Measurements from ENCODE around the gene SAAL1.
"Not testable (repeated sequence)": the region's sequence is repeated elsewhere in the genome, so short reads cannot be mapped to it uniquely, and the experiment has no call there.

The SAAL1 gene, protein sequence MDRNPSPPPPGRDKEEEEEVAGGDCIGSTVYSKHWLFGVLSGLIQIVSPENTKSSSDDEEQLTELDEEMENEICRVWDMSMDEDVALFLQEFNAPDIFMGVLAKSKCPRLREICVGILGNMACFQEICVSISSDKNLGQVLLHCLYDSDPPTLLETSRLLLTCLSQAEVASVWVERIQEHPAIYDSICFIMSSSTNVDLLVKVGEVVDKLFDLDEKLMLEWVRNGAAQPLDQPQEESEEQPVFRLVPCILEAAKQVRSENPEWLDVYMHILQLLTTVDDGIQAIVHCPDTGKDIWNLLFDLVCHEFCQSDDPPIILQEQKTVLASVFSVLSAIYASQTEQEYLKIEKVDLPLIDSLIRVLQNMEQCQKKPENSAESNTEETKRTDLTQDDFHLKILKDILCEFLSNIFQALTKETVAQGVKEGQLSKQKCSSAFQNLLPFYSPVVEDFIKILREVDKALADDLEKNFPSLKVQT

DNA sequence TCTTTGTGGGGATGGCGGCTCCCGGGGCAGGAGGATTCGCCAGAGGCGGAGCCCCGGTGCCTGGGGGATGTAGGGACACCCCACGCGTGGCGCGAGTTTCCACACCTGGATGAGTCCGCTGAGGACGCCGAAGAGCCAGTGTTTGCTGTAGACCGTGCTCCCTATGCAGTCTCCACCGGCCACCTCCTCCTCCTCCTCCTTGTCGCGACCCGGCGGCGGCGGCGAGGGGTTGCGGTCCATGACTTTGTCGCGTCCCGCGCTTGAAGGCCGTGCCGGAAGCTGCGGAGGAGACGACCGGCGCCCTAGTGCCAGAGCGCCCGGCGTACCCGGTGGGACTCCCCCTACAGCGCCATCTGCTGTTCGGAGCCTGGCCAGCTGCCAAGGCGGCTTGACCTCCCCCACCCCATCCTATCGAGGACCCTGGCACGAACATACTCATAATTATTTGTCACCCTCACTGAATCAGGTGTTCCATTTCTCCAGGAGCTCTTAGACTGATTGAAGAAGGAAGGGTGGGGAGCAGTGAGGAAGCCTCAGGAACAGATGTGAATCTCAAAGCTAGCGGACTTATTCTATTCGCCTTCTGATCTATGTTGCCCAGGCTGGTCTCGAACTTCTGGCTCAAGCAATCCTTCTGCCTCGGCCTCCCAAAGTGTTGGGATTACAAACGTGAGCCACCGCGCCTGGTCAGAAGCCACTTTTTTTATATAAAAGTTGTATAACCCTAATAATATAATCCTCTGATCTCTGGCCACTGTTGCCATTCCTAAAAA, at the start of gene SAAL1:
Gene SAAL1, minus strand, starts transcription at position 281 of the 773 bp plus-strand sequence. Its CDS starts 41 bp downstream, at position 240.
- peak; percentile 88 to 89 for DNase-seq (ENCODE audit: low read depth in 2 of 2)

DNA sequence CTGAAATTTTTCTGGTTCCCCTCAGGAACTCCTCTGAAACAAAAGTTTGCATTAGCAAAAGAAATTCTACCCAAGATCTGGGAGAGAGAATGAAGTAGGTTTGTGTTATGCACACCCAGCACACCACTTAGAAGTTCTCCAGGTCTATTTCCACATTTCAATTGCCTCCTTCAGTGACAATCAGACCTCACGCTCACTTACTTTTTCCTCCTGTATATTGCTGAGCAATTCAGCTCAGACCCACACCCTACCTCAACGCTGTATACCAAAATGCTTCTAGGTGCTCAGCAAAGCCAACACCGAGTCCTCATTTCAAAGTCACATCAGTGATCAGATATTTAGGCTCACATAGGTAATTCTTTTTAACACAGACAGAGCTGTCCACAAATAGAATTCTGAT, 45.7 kb upstream of the SAAL1 start:
- DNase-seq (ENCODE audit: low read depth in 2 of 2), result no peak

DNA sequence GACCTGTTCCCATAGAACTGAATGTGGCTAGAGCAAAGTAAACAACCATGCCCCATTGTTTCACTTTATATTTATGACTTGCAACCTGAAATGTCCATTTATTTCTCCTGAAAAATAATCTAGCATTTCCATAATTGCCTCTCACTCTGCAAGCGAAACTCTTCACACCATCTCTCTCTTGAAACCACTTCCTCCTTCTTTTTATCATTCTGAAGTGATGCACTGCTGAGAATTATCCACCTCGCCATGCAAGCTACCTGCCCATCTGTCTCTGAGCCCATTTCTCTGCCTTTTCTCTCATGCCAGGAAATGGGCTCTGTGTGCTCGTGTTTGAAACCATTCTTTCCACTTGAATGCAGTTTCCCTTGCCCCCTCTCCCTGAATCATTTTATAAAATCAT, 40.0 kb upstream of the SAAL1 start:
- no peak for DNase-seq (ENCODE audit: low read depth in 2 of 2)

DNA sequence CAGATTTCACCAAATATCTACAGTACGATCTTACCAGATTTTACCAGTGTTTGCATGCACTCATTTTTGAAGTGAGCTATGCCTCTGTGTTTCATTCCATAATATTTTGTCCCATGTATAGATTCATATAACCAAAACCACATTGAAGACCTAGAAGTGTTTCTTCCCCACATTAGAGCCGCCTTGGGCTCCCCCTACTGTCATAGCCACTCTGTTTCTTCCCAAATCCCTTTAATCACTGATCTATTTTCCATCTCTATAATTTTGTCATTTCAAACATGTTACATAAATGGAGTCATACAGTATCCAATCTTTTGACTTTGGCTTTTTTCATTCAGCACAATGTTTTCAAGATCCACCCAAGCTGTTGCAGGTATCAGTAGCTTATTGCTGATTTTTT, 39.1 kb upstream of the SAAL1 start:
- DNase-seq (ENCODE audit: low read depth in 2 of 2), result no peak

DNA sequence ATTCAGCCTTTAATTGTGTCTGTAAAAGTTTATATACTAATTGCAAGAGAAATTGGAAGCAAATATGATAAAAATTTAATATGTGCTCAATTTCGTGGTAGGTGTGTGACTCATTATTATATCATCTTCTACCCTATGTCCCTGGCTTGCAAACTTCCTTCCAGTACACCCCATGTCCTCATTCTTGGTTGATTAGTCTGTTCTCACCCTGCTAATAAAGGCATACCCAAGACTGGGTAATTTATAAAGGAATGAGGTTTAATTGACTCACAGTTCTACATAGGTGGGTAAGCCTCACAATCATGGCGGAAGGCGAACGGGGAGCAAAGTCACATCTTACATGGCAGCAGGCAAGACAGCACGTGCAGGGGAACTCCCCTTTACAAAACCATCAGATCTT, 38.4 kb upstream of the SAAL1 start:
- no peak for DNase-seq (ENCODE audit: low read depth in 2 of 2)

DNA sequence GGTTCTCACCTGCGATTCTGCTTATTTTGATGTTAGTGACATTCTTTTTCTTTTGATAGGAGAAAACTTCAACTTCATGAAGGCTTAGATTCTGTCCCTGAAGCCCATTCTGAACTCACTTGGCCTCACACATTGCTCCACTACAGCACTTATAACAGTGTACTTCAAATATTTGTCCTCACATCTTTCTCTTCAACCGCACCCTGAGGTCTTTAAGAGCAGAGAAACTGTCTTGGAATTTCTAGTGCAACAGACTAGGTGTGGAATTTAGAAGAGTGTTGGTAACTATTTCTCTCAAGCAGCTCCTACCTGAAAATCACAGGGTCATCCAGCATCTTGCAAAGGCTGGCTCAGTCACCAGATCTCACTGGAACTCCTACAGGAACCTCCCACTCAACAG, 34.3 kb upstream of the SAAL1 start:
- DNase-seq (ENCODE audit: low read depth in 2 of 2), result no peak

DNA sequence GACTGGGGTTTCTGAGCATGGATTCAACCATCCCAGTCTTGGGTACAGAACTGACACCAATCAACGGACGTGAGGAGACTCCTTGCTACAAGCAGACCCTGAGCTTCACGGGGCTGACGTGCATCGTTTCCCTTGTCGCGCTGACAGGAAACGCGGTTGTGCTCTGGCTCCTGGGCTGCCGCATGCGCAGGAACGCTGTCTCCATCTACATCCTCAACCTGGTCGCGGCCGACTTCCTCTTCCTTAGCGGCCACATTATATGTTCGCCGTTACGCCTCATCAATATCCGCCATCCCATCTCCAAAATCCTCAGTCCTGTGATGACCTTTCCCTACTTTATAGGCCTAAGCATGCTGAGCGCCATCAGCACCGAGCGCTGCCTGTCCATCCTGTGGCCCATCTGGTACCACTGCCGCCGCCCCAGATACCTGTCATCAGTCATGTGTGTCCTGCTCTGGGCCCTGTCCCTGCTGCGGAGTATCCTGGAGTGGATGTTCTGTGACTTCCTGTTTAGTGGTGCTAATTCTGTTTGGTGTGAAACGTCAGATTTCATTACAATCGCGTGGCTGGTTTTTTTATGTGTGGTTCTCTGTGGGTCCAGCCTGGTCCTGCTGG, 31.4 kb upstream of the SAAL1 start:
- no peak for DNase-seq (ENCODE audit: low read depth in 2 of 2)

DNA sequence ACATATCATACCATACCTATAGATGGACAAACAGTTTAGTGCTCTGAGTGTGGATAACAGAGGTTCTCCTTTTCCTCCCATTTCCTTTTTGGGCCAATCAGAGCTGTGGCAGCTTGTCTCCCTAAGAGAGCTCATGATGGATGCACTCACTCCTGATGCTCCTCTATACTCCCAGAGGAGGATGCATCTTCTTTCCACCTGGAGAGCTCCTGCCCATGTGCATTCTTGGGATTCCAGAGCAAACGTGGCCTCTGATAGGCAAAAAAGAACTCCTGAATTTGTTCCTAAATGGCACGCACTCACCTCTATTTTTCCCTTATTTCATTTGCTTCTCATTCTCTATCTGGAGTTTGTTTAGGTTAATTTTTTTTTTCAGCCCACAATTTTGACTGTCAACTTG, 29.4 kb upstream of the SAAL1 start:
- no peak for DNase-seq (ENCODE audit: low read depth in 2 of 2)

DNA sequence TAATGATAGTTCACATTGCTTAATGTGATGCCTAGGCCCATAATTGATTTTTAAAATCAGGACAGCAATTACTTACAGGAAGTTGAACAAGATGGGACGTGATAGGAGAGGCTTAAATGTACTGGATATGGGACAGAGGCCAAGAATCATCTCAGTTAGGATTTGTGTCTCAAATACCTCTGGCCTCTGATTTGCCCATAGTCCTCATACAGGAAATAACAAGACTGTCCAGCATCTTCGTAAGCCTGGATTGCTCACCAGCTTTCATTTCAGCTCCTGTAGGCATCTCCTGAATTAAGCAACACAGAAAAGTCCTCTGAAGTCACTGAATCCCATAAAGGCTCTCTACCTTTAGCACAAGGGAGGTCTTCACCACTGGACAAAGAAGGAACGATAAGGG, 26.5 kb upstream of the SAAL1 start, which contains the start of gene MRGPRX3:
Gene MRGPRX3, plus strand, starts transcription at position 231 of the 400 bp plus-strand sequence. CDS start 4,632 bp downstream, outside the sequence.
- DNase-seq (ENCODE audit: low read depth in 2 of 2), result no peak

DNA sequence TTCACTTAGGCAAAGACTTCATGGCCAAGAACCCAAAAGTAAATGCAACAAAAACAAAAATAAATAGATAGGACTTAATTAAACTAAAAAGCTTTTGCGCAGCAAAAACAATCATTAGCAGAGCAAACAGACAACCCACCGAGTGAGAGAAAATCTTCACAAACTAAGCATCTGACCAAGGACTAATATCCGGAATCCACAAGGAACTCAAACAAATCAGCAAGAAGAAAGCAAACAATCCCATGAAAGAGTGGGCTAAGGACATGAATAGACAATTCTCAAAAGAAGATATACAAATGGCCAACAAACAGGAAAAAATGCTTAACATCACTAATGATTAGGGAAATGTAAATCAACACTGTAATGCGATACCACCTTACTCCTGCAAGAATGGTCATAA, 25.2 kb upstream of the SAAL1 start:
- DNase-seq (ENCODE audit: low read depth in 2 of 2), result not testable (repeated sequence)

DNA sequence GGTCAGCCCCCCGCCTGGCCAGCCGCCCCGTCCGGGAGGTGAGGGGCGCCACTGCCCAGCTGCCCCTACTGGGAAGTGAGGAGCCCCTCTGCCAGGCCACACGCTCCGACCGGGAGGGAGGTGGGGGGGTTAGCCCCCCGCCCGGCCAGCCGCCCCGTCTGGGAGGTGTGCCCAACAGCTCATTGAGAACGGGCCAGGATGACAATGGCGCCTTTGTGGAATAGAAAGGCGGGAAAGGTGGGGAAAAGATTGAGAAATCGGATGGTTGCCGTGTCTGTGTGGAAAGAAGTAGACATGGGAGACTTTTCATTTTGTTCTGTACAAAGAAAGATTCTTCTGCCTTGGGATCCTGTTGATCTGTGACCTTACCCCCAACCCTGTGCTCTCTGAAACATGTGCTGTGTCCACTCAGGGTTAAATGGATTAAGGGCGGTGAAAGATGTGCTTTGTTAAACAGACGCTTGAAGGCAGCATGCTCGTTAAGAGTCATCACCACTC, 15.5 kb upstream of the SAAL1 start:
- not testable (repeated sequence) for DNase-seq (ENCODE audit: low read depth in 2 of 2)

DNA sequence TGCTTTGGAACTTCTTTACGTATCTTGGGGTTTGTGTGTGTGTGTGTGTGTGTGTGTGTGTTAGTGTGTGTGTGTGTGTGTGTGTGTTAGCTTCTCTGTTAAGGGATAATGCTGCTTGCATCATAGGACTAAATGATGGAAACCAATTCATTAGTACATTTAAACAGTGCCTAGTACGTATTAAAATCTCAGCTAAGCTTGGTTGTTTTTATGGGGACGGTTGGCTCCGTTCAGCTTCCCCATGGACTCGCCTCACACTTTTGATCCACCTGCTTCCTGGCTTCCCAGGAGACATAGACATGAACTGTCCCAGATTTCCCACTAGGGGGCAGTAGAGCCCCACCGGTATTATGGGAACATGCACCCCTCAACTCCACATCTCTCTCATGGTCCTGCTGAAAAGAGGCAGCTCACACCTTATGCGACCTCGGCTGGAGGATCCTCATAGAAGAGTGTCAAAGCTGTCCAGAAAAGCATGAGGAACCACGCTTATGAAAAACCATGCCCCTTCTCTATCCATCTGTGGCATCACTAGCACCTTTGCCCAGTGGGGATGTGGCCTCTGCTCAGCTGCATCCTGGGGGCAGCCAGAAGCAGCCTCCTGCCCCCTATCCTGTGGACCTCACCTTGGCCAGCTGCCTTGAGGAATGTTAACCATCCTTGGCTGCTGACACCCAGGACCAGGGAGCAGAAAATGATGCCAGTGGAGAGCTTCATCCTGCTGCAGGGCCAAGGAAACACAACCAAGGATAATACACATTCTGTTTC, 9.7 kb upstream of the SAAL1 start:
- DNase-seq (ENCODE audit: low read depth in 2 of 2), result peak; percentile 28 to 43

DNA sequence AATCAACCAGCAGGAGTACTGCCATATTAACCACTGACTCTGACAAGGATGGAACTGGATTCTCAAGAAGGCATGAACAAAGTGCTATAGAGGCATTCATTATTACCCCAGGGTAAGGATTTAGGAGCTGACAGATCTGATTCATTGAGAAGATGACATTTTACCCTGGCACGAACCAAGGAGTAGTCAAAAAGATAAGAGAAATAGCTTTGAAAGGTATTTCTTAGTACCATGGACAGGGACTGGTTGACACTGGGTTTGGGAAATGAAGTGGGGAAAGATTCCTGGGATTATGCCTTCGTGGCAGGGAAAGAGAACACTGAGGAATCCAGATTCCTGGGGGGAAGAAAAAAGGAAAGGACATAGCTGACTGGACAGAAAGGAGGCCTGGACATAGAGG, 5.1 kb upstream of the SAAL1 start:
- DNase-seq (ENCODE audit: low read depth in 2 of 2), result no peak

DNA sequence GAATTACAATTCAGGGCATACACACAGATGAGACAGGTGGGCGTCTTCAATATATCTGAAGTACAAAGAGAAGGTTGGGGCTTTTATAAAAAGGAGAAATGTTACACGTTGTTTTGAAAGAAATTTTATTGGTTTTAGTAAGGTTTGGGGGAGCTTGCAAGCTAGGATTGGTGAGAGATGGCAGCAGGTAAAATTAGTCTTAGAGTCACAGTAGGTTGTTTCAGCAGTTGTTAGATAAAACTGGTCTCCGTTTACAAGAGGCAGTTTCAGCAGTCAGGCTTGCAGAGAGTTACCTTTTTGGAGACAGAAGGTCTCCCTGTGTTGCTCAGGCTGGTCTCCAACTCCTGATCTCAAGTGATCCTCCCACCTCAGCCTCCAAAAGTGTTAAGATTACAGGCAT, 2.4 kb upstream of the SAAL1 start:
- no peak for DNase-seq (ENCODE audit: low read depth in 2 of 2)

DNA sequence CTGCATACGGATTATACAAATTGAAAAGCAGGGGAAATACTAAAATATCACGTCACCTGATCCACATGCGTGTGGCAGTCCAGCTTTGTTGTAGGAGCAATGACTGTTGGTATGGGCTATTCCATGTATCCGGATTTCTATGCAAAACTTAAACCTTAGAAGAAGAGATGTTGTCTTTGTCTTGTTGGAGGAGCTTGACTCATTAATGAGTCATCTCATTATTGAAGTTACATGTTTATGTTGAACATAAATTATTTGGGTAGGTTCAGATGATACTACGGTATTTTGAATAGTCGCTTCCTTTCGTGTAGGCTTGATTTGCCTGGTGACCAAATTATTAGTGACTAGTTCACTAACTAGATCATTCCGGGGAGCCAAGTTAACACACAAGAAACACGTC, 806 bp upstream of the SAAL1 start:
- DNase-seq (ENCODE audit: low read depth in 2 of 2), result no peak

DNA sequence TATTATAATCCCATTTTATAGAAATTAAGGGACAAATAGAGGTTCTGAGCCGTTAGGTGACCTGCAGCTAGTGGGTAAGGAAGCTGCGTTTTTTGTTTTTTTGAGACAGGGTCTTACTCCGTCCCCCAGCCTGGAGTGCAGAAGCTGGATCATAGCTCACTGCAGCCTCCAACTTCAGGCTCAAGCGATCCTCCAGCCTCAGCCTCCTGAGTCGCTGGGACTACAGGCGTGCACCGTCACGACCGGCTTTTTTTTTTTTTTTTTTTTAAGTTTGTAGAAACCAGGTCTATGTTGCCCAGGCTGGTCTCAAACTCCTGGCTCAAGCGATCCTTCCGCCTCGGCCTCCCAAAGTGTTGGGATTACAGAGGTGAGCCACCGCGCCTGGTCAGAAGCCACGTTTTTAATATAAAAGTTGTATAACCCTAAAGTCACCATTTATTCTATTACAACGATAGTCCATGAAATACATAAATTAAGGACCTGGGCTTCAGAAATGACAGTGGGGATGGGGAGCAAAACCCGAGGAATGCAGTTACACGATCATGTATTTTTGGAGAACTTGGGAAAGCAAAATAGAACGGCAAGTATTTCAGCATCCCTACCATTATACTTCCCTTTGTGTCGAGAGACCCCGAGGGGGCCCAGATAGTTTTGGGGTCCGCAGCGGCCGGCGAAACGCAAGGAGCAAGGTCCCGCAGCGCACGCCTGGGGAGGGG, 638 bp downstream of the SAAL1 start:
- no peak for DNase-seq (ENCODE audit: low read depth in 2 of 2)

DNA sequence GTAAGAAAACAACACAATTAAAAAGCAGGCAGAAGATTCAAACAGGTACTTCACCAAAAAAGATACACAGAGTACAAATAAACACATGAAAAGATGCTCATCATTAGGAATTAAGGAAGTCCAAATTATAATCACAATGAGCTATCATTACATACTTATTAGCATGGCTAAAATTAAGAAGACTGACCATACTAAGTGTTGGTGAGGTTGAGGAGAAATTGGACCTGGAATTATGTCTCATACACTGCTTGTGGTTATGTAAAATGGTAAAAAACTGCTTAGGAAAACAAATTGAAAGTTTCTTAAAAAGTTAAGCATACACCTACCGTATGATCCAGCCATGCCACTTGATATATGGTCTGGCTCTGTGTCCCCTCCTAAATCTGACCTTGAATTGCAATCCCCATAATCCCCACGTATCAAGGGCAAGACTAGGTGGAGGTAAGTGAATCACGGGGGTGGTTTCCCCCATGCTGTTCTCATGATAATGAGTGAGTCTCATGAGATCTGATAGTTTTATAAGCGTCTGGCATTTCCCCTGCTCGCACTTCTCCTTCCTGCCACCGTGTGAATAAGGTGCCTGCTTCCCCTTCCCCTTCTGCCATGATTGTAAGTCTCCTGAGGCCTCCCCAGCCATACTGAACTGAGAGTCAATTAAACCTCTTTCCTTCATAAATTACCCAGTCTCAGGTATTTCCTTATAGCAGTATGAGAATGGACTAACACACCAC, 4.8 kb downstream of the SAAL1 start:
- no peak for DNase-seq (ENCODE audit: low read depth in 2 of 2)

DNA sequence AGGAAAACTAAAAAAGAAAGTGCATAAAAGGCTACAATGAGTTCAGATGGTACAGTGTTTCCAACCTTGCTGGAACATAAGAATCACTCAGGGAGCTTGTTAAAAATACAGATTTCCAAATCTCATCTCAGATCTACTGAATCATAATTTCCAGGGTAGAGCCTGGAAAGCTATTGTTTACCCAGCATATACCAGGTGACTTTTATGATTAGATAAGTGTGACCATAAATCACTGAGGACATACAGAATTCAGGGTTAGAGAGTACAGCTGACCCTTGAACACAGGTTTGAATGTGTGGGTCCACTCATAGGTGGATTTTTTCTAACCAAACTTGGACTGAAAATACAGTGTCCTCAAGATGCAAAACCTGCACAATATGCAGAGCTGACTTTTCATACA, 11.9 kb downstream of the SAAL1 start:
- DNase-seq (ENCODE audit: low read depth in 2 of 2), result no peak

DNA sequence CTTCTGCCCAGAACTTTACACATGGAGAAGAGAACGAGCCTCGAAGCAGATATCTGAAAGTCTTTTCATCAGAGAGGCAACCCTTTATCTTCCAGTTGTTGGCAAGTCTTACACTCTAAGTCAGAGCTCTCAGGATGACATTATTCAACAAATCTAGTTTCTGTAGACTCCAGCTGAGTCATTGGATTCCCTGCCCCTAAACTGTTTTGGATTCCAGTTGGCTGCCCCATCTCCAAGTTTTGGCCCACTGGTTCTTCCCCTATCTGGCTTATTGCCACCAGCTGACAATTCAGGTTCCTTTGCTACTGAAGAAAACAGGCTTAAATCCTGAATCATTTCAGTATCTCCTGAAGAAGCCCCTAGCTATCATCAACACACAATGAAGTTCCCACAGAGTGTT, 14.2 kb downstream of the SAAL1 start:
- no peak for DNase-seq (ENCODE audit: low read depth in 2 of 2)

DNA sequence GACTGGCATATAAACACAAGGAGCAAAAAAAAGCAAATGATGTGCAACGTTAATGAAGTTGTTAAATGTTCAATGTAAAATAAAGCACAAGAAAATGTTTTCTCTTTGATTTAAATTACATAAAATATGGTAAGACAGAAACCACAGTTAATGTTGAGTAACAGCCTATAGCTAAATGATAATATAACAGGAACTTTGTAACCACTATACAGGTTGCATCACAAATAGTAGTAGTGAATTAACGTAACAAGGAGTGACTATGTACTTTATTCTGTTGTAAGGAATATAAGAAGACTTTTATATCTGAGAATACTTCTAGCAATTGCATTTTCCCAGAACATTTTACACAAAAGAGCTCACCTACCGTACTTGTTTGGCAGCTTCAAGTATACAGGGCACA, 16.9 kb downstream of the SAAL1 start:
- no peak for DNase-seq (ENCODE audit: low read depth in 2 of 2)

All from stimulated activated CD4-positive, alpha-beta T cell treated with anti-CD3 and anti-CD28 coated beads, Interleukin-15, amount 100 ng/mL, for 48 hours (primary cell).